CD8-positive, alpha-beta memory T cell (primary cell): ENCODE data around the gene RLBP1. TPM values are rescaled to one million over a fixed set of nuclear protein-coding genes. Genes with fewer than 3 reads are reported as not detected.
"Not testable (repeated sequence)": the region's sequence is repeated elsewhere in the genome, so short reads cannot be mapped to it uniquely, and the experiment has no call there.

Experiments
- CTCF ChIA-PET: fragments of 350-600 bp; sonication (Branson Sonifier 250); formaldehyde crosslinking; loops from one replicate; lab custom pipeline; 2021; ENCODE audit warnings: antibody characterized with exemption; lab: Charles Lee
- POLR2A ChIA-PET: fragments of 350-600 bp; sonication (Branson Sonifier 250); formaldehyde crosslinking; loops from one replicate; lab custom pipeline; 2021; ENCODE audit warnings: antibody characterized with exemption; lab: Charles Lee
- DNase-seq, 5 donors: peaks; one replicate each; pipeline versions ENCODE4 v3.0.0 to v3.0.0-alpha.2; 2020 to 2022; ENCODE audit warnings: mixed read lengths in 1 of 5
- H3K27ac ChIP-seq: one replicate; pipeline ENCODE4 v1.7.0; 2013; ENCODE audit warnings: low read depth, mild to moderate bottlenecking, low read length, moderate library complexity
- H3K27me3 ChIP-seq: 2 replicates; pipeline ENCODE4 v1.7.0; 2013; ENCODE audit warnings: low read length, mild to moderate bottlenecking; ENCODE audit not compliant: insufficient read depth, poor library complexity, severe bottlenecking
- H3K36me3 ChIP-seq: 2 replicates; pipeline ENCODE4 v1.7.0; 2013; ENCODE audit warnings: mild to moderate bottlenecking, low read length, moderate library complexity; ENCODE audit not compliant: insufficient read depth
- H3K4me1 ChIP-seq: 2 replicates; pipeline ENCODE4 v1.7.0; 2013; ENCODE audit warnings: mild to moderate bottlenecking, low read length, moderate library complexity; ENCODE audit not compliant: insufficient read depth
- H3K4me3 ChIP-seq: 2 replicates; pipeline ENCODE4 v1.7.0; 2013; ENCODE audit warnings: mild to moderate bottlenecking, low read length
- H3K9me3 ChIP-seq: 2 replicates; pipeline ENCODE4 v1.7.0; 2013; ENCODE audit warnings: mild to moderate bottlenecking, low read length
- H3K27ac Mint-ChIP-seq, 8 donors: one replicate each; pipeline ENCODE4 v1.8.0; 2020 to 2021; ENCODE audit warnings: mixed read lengths in 8 of 8, mild to moderate bottlenecking in 6 of 8, inconsistent platforms in 3 of 8, moderate library complexity in 3 of 8
- H3K27me3 Mint-ChIP-seq, 2 donors: one replicate each; pipeline ENCODE4 v1.8.0; 2020 to 2021; ENCODE audit warnings: mixed read lengths in 2 of 2, mild to moderate bottlenecking in 1 of 2, moderate library complexity in 1 of 2
- H3K36me3 Mint-ChIP-seq, 3 donors: one replicate each; pipeline ENCODE4 v1.8.0; 2020 to 2021; ENCODE audit warnings: mixed read lengths in 3 of 3, inconsistent platforms in 1 of 3, mild to moderate bottlenecking in 1 of 3
- H3K4me1 Mint-ChIP-seq, 3 donors: one replicate each; pipeline ENCODE4 v1.8.0; 2020 to 2021; ENCODE audit warnings: mixed read lengths in 3 of 3, inconsistent platforms in 1 of 3, mild to moderate bottlenecking in 1 of 3
- H3K4me3 Mint-ChIP-seq, 7 donors: one replicate each; pipeline ENCODE4 v1.8.0; 2020 to 2021; ENCODE audit warnings: mixed read lengths in 7 of 7, mild to moderate bottlenecking in 6 of 7, moderate library complexity in 4 of 7, inconsistent platforms in 2 of 7
- H3K9me3 Mint-ChIP-seq, 5 donors: one replicate each; pipeline ENCODE4 v1.8.0; 2020 to 2022; ENCODE audit warnings: mixed read lengths in 5 of 5, mild to moderate bottlenecking in 3 of 5, moderate library complexity in 2 of 5, inconsistent platforms in 1 of 5
- polyA plus RNA-seq: library from polyadenylated mRNA; unstranded; fragments of 300-500 nt; fragmentation: Illumina TruSeq; gene quantifications from one replicate; pipeline ENCODE4 v1.2.3, GENCODE V29; 2021
- total RNA-seq, 2 experiments: library from RNA; stranded (reverse); gene quantifications; one replicate each; pipeline ENCODE4 v1.2.3, GENCODE V29; 2021

Gene RLBP1
- total and polyA plus RNA-seq, 3 experiments from 2014 or later = not detected

DNA sequence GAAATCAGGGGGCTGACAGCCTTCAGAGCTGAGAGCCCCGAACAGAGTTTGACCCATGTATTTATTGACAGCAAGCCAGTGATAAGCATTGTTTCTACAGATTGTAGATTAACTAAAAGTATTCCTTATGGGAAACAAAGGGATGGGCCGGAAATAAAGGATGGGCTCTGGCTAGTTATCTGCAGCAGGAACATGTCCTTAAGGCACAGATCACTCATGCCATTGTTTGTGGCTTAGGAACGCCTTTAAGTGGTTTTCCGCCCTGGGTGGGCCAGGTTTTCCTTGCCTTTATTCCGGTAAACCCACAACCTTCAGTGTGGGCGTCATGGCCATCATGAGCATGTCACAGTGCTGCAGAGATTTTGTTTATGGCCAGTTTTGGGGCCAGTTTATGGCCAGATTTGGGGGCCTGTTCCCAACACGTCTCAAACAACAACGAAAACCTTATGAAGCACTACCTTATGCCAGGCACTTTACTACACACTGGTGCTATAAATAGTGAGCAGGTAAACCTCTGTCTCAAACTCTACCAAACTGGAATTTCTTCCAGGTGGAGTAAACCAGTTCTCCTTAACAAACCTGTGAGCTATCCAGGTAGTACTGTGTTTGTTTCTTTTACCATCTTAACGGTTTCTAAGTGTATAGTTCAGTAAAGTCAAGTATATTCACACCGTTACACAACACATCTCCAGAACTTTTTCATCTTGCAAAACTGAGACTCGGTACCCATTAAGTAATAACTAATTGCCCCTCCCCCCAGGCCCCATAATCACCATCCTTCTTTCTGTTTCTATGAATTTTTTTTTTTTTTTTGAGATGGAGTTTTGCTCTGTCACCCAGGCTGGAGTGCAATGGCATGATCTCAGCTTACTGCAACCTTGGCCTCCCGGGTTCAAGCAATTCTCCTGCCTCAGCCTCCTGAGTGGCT lies 18.8 kb upstream of the RLBP1 start:
- H3K9me3 Mint-ChIP-seq, H3K36me3 ChIP-seq, H3K27me3 Mint-ChIP-seq, H3K9me3 ChIP-seq, H3K27me3 ChIP-seq, H3K27ac Mint-ChIP-seq, H3K27ac ChIP-seq, H3K4me3 ChIP-seq, DNase-seq, POLR2A ChIA-PET: not testable (repeated sequence)
- peak overlapping the region in 1 of 7 donors; percentile 45 for H3K4me3 Mint-ChIP-seq
- CTCF ChIA-PET = interaction anchor here (0.8 to 1.4 kb wide), 2 partner anchors 33 to 119 kb away, joined by 3 read pairs; no protein-coding TSS in a partner anchor
- peaks cover 14% of the 10 kb centered on the region for H3K4me1 ChIP-seq
- peaks cover 0 to 11% (median 0%) of the 10 kb centered on the region in 3 donors for H3K36me3 Mint-ChIP-seq
- peaks cover 16 to 25% (median 20%) of the 10 kb centered on the region in 3 donors for H3K4me1 Mint-ChIP-seq

GRCh38 chr15:89231832-89232231 lies 10.5 kb upstream of the RLBP1 start:
- ChIA-PET CTCF (interaction anchor here (1.5 kb wide), 1 partner anchor 25 kb away, joined by 3 read pairs; no protein-coding TSS in a partner anchor), POLR2A (no interaction called here)
- H3K27ac ChIP-seq = no peak overlapping the region
- H3K36me3 ChIP-seq = no peaks in the 10 kb centered on the region
- Mint-ChIP-seq H3K4me3 (no peak overlapping the region), H3K27me3 (peaks cover 17 to 23% of the 10 kb centered on the region in 2 donors), H3K9me3 (no peaks in the 10 kb centered on the region), H3K4me1 (no peaks in the 10 kb centered on the region), H3K36me3 (no peaks in the 10 kb centered on the region), H3K27ac (no peak overlapping the region)
- no peak overlapping the region for H3K4me3 ChIP-seq
- no peak for DNase-seq
- no peaks in the 10 kb centered on the region for H3K4me1 ChIP-seq
- H3K9me3 ChIP-seq = no peaks in the 10 kb centered on the region
- H3K27me3 ChIP-seq = no peaks in the 10 kb centered on the region

- no peaks in the 10 kb centered on the region for H3K27me3 ChIP-seq
- H3K27ac ChIP-seq = no peak overlapping the region
- no peak overlapping the region for H3K4me3 ChIP-seq
- no peaks in the 10 kb centered on the region for H3K4me1 ChIP-seq
- ChIA-PET POLR2A (no interaction called here), CTCF (no interaction called here)
- no peaks in the 10 kb centered on the region for H3K9me3 Mint-ChIP-seq
- H3K36me3 Mint-ChIP-seq = no peaks in the 10 kb centered on the region
- H3K9me3 ChIP-seq = no peaks in the 10 kb centered on the region
- H3K27me3 Mint-ChIP-seq = peaks cover 17 to 19% of the 10 kb centered on the region in 2 donors
- no peak overlapping the region for H3K4me3 Mint-ChIP-seq
- H3K36me3 ChIP-seq = no peaks in the 10 kb centered on the region
- H3K4me1 Mint-ChIP-seq = no peaks in the 10 kb centered on the region
- peak overlapping the region in 1 of 8 donors; percentile 48 for H3K27ac Mint-ChIP-seq
- DNase-seq = no peak
Measured at GRCh38 chr15:89230277-89230676, 8.9 kb upstream of the RLBP1 start.

DNA sequence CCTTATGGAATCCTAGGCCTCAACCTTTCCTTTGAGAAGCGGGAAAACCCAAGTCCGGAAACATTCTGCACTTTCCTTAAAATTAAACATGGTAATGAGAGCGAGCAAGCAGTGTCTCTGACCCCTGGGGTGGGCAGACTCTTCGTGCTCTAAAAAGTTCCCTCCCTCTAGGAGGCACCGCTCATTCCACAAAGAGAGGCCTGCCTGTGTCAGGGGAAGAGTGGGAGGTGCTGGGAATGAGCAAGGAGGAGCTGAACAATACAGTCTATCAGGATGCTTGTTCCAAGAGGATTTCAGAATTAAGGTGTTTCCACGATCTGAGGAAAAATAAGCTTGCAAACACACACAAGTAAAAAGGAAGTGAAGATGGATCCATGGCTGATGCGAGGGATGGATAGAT lies 6.0 kb upstream of the RLBP1 start:
- no peaks in the 10 kb centered on the region for H3K4me1 Mint-ChIP-seq
- H3K4me3 Mint-ChIP-seq = no peak overlapping the region
- no peaks in the 10 kb centered on the region for H3K4me1 ChIP-seq
- DNase-seq = no peak
- H3K27ac ChIP-seq = no peak overlapping the region
- no peaks in the 10 kb centered on the region for H3K9me3 Mint-ChIP-seq
- H3K9me3 ChIP-seq = no peaks in the 10 kb centered on the region
- H3K4me3 ChIP-seq = no peak overlapping the region
- no peaks in the 10 kb centered on the region for H3K36me3 ChIP-seq
- H3K36me3 Mint-ChIP-seq = no peaks in the 10 kb centered on the region
- H3K27me3 Mint-ChIP-seq = peaks cover 12 to 16% of the 10 kb centered on the region in 2 donors
- POLR2A ChIA-PET = no interaction called here
- CTCF ChIA-PET = interaction anchor here (1.9 kb wide), 1 partner anchor 21 kb away, joined by 7 read pairs; no protein-coding TSS in a partner anchor
- H3K27me3 ChIP-seq = no peaks in the 10 kb centered on the region
- peak overlapping the region in 1 of 8 donors; percentile 70 for H3K27ac Mint-ChIP-seq

GRCh38 chr15:89226359-89227221 lies 5.2 kb upstream of the RLBP1 start:
- H3K4me1 Mint-ChIP-seq = no peaks in the 10 kb centered on the region
- H3K9me3 ChIP-seq = no peaks in the 10 kb centered on the region
- H3K27ac Mint-ChIP-seq = no peak overlapping the region
- H3K36me3 ChIP-seq = no peaks in the 10 kb centered on the region
- H3K27me3 ChIP-seq = no peaks in the 10 kb centered on the region
- H3K4me3 ChIP-seq = no peak overlapping the region
- no peaks in the 10 kb centered on the region for H3K4me1 ChIP-seq
- POLR2A ChIA-PET = no interaction called here
- no peaks in the 10 kb centered on the region for H3K9me3 Mint-ChIP-seq
- no peak overlapping the region for H3K27ac ChIP-seq
- H3K27me3 Mint-ChIP-seq = peaks cover 9 to 14% of the 10 kb centered on the region in 2 donors
- DNase-seq = no peak
- no peak overlapping the region for H3K4me3 Mint-ChIP-seq
- H3K36me3 Mint-ChIP-seq = no peaks in the 10 kb centered on the region
- CTCF ChIA-PET = interaction anchor here (1.9 kb wide), 1 partner anchor 20 kb away, joined by 7 read pairs; no protein-coding TSS in a partner anchor

- H3K4me1 ChIP-seq = no peaks in the 10 kb centered on the region
- Mint-ChIP-seq H3K4me3 (no peak overlapping the region), H3K4me1 (no peaks in the 10 kb centered on the region), H3K27me3 (peaks cover 8 to 14% of the 10 kb centered on the region in 2 donors), H3K36me3 (no peaks in the 10 kb centered on the region), H3K27ac (no peak overlapping the region), H3K9me3 (no peaks in the 10 kb centered on the region)
- CTCF ChIA-PET = interaction anchor here (4.1 kb wide), 1 partner anchor 19 kb away, joined by 18 read pairs; no protein-coding TSS in a partner anchor
- POLR2A ChIA-PET = no interaction called here
- no peak overlapping the region for H3K27ac ChIP-seq
- no peaks in the 10 kb centered on the region for H3K36me3 ChIP-seq
- no peak for DNase-seq
- H3K27me3 ChIP-seq = no peaks in the 10 kb centered on the region
- no peaks in the 10 kb centered on the region for H3K9me3 ChIP-seq
- H3K4me3 ChIP-seq = no peak overlapping the region
Measured at GRCh38 chr15:89225588-89225987, 4.2 kb upstream of the RLBP1 start.

DNA sequence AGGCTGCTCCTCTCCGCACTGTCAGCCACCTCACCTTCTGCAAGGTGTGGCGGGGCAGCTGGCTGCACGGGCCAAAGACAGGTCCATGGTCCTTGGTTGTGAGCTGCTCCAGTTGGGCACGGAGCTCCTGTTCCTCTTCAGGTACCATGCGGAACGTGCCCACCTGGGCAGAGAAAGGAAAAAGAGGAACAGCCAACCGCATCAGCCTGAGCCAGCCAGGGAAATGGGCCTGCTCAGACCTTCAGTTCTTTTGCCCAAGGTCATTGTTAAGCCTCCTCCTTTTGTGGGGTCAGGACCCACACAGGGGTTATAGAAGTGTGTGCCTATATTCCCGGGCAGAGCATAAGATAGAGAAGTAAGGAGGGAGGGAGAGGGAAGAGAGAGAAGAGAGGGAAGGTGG lies 2.8 kb downstream of the RLBP1 start:
- no peaks in the 10 kb centered on the region for H3K9me3 ChIP-seq
- no peaks in the 10 kb centered on the region for H3K36me3 ChIP-seq
- Mint-ChIP-seq H3K36me3 (no peaks in the 10 kb centered on the region), H3K27ac (no peak overlapping the region), H3K27me3 (peaks cover 10 to 11% of the 10 kb centered on the region in 2 donors), H3K4me3 (no peak overlapping the region), H3K4me1 (no peaks in the 10 kb centered on the region), H3K9me3 (no peaks in the 10 kb centered on the region)
- no peak overlapping the region for H3K4me3 ChIP-seq
- H3K27me3 ChIP-seq = no peaks in the 10 kb centered on the region
- no peak for DNase-seq
- ChIA-PET CTCF (no interaction called here), POLR2A (no interaction called here)
- H3K4me1 ChIP-seq = no peaks in the 10 kb centered on the region
- H3K27ac ChIP-seq = no peak overlapping the region
